Stimulated activated CD8-positive, alpha-beta memory T cell treated with anti-CD3 and anti-CD28 coated beads, Interleukin-15, amount 100 ng/mL, for 48 hours (primary cell): ENCODE measurements around the gene RAD51AP2.
"Not testable (repeated sequence)": the region's sequence is repeated elsewhere in the genome, so short reads cannot be mapped to it uniquely, and the experiment has no call there.

Experiments used
- DNase-seq, 2 donors: peaks; one replicate each; pipeline ENCODE4 v3.0.0-alpha.2; 2020; ENCODE audit warnings: low read depth in 2 of 2

Gene RAD51AP2

DNA sequence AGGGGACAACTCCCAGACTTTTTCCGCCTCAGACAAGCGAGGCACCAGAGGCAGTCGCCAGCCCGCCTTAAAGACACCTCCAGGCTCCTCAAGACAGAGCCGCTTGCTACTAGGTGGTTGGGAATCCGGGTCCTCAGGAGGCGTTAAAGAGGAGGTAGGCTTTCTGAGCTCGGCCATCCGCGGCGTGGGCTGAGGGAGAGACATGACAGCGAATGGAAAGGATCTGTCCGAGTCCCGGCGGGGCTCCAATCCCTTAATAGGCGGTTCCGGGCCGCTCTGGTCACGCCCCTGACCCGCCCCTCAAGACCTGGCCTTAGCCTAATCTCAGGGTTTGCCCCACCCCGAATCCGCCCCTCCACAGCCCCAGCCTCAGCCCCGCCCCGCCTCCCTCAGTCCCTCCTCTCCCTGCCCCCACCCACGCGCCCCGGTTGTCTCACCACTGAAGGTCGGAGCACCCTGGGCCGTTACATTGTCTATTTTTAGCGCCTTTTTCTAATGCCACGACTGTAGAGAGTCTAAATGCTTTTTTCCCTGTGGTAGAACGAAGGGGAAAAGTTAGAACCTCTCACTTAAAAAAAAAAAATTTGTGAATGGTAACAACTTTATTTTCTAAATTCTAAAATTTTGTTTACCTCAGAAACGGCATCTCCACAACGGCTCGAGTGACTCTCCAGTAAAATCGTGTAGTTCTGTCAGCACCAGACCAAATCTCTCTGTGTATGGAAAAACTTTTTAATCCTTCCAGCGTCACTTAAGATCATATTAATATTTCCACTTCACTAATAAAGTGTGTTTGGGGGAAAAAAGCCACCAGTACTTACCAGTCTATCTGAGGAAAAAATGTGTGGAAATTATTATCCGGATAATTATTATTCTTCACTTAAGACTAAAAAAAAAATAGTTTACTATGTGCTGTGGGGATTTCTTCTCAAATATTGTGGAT lies at the start of gene RAD51AP2:
Gene RAD51AP2, minus strand, starts transcription at position 229 of the 943 bp plus-strand sequence. Its CDS starts 25 bp downstream, at position 204.
- peak in 1 of 2 donors; percentile 4 for DNase-seq

DNA sequence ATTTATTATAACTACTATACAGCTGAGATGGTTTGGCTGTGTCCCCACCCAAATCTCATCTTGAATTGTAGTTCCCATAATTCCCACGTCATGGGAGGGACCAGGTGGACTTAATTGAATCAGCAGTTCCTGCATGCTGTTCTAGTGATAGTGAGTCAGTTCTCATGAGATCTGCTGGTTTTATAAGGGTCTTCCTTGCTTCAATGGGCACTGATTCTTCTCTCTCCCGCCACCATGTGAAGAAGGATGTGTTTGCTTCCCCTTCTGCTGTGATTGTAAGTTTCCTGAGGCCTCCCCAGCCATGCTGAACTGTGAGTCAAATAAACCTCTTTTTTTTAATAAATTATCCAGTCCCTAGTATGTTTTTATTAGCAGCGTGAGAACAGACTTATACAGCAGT lies 47.5 kb upstream of the RAD51AP2 start:
- not testable (repeated sequence) for DNase-seq

DNA sequence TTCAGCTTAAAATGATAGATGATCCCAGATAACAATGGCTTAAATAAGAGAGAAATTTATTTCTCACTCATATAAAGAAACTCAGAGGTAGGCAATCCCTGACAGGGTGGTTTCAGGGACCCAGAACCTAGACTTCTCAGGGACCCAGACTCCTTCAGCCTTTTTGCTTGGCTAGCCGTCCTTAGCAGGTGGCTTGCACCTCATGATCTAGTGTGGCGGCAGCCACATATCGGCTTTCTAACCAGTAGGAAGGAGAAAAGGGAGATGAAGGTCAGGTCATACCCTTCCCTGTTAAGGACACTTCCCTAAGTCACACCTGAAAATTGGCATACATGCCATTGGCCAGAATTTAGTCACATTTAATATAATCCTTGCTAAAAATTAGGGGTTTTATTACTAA lies 40.6 kb upstream of the RAD51AP2 start:
- DNase-seq, result no peak

DNA sequence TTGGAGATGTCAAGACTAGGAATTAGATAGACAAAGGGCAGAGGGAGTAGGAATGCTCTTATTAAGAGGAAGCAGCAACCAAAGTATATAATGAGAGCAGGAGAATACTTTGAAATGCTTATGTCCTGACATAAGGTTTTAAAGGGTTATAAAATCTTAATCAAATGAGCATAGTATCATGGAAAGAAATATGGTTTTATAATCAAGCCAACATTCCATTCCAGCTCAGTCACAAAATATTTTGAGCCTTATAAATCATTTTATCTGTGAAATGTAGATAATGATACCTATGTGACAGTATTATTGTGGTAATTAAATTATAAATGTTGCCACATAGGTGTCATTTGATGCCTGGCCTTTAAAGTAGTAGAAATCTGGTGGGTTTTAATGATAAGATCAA lies 39.8 kb upstream of the RAD51AP2 start:
- no peak for DNase-seq

DNA sequence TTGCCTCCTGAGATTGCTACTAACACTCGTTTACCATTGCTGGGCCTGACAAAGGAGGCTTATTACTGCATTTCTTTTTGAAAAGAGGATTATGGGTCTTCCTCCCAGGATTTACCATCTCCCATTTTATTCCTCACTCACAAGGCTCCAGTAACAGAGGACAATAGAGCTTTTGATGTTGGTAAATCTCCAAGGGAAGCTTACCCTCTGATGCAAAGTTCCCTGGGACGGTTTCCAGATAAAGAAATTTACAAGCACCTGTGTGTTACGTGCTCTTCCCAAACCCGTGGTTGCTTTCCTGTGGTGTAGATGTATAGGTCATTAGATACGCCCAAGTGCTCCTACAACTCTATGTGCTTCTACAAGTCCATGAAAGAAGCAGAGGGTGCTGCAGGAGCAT lies 39.4 kb upstream of the RAD51AP2 start:
- DNase-seq, result no peak

DNA sequence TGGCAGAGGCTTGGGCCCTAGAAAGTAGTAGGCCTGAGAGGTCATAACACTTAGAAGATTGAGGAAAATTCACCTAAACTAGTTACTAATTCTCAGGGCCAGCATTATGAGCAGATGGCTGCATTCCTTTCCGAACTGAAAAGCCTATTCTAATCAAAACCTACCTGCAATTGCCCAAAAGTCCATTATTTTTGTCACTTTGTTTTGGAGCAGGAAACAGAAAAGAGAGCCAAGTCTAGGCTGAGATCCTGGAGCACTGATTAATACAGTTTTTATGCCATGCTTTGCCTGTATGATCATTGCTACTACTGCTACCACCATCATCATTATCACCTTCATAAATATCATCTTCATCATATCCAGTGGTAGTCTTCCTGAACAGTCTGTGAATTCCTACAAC lies 36.9 kb upstream of the RAD51AP2 start:
- DNase-seq, result no peak

DNA sequence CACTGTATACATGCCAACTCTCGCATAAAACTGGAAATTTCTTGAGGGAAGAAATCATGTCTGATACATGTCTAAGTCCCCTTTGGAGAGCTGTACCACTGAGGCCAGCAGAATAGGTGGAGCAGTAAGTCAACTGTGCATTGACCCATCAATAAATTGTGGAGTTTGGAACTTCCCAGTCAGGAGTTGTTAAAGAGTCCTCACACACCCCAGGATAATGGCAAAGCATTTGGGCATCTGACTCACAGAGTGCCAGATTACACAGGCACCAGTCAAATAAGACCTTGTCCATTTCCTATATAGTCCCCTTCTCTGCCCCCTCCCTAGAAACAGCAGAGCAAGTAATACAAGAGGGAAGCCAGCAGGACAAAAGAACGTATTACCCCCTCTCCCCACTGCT lies 32.7 kb upstream of the RAD51AP2 start:
- no peak for DNase-seq

DNA sequence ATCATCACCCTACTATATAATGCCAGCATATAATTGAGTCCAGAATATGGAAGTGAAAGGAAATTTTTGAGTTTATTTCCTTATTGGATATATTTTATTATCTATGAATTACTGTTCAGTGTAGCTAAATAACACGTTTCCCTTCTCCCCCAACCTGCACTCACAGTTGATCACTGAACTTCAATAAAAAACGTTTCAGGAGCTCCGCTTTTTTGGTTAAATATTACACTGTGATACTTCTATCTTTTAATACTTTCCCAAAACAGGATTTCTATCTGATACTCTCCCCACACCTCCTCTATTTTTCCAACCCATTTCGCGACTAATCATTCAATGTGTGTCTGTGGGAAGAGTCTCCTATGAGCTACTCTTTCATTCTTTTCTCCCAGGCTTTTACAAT lies 29.5 kb upstream of the RAD51AP2 start:
- no peak for DNase-seq

DNA sequence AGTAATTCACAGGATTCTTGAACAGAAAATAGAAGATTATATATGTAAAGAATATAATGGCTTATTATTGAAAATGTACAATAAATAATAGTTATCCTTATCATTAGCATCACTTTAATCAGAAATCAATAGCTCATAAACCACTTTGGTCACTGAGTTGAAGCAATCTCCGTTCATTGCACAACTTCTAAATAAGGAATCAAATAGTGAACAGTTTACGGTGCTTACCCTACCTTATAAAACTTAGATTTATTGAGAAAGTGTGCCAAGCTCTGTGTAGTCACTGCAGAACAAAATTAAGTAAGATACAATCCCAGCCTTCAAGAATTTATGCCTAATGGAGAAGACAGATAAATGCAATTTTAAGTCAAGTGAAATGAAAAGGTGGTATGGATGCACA lies 29.0 kb upstream of the RAD51AP2 start:
- DNase-seq, result no peak

DNA sequence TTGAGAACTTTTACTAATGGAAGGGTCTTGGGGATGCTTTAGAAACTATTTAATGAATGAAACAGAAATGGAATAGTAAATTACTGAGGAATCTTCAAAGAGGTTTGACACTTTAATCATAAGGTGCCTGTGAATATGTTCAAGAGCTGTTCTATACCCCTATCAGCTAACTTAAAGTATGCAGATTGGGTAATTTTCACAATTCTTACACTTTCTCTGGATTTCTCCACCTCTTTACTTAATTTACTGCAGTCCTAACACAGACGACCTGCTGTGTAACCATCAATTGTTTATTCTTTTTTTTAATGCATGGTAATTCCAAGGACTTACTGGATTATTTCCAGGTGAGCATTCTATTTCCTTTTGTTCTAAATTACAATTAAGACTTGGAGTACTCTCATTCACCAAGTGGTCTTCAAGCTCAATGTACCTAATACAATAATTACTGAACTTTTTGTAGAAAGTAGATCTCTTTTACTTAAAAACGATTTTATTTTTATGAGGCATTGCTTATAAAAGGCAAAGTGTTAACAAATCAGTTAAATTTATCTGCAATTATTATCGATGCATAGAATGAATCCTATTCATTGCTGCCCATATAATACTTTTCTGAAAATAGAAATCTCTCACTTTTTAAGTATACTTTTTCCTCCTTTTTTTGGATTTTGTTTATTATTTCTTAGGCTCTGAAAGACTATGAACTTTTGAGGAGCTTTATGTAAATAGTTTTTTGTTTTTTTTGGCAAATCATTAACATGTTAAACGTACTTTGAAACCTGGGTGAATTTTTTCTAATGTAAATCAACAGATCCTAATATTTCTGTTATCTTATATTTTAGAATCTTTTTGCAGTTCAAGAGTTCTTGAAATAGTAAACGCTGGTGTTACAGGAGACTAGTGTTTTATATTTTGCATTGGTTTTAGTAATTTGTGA lies 27.7 kb upstream of the RAD51AP2 start:
- no peak for DNase-seq

DNA sequence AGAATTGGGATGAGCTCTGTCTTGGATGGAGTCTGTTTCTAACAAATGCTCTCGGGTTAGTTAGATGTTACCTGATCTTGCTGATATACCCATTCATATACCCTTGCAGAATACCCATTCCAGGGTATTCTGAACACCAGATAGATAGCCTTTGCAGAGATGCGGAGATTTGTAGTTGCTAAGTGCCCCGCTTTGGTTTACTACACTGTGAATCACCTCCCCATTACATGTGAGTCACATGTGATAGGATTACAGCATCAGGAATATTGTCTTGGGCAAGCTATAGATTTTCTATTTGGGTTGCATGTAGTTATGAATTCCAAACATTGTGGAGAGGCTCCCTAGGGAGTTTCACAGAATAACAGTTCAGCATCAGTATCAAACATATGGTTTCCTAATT lies 26.0 kb upstream of the RAD51AP2 start:
- no peak for DNase-seq

DNA sequence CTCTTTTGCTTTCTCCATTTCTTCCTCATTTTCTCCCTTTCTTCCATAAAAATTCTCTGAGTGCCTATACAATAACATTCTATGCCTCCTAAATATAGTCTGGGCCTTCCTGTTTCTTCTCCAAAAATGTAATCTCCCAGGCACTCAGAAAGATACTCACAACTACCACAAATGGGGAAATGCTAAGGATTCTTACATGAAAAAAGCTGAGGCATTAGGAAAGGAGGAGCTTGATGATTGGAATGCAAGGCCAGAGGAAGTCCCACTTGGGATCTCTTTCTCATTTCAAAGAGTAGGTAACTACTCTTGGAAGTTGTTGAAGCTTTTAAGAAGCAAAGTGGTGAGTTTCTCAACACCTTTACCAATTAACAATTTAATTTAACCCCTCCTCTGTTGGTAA lies 25.6 kb upstream of the RAD51AP2 start:
- DNase-seq, result no peak

DNA sequence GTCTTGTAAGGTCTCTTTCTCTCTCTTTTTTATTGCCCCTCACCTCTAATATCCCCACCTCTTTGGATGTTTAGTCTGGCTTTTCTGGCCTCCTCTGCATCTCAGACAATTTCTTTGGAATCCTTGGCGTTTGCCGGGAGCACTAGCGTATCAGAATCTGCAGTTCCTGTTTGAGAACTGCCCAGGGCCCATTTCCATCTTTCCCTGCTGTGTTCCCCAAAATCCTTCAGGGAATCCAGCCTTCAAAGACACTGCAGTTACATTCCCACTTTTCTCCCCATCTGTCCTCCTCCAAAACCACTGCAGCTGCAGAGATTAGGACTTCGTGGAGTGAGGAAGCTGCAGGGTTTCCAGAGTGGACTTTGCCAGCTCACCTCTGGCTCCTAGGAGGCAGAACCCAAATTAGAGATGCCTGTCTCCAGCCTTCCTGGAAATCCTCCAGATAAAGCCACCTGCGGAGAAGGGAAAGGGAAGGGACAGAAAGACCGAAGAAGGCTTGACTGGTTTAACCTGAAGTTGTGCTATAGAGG lies 25.0 kb upstream of the RAD51AP2 start:
- no peak for DNase-seq

DNA sequence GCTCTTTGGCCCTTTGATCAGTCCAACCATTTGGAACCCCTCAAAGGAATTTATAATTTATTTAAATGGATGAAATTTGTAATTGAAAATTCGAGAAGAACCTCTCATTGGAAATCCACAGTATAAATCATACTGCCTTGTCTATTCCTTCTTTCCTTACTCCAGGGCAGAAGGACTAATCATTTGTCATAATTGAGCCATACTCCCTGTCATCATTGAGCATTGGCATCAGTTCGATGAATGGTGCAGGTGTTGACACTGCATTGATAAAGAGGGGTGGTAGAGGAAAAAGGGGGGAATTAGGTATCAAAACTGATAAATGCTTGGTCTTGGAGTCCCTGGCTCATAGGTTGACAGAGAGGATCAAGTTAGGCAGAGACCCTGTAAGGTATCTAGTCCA lies 24.2 kb upstream of the RAD51AP2 start:
- DNase-seq, result no peak

DNA sequence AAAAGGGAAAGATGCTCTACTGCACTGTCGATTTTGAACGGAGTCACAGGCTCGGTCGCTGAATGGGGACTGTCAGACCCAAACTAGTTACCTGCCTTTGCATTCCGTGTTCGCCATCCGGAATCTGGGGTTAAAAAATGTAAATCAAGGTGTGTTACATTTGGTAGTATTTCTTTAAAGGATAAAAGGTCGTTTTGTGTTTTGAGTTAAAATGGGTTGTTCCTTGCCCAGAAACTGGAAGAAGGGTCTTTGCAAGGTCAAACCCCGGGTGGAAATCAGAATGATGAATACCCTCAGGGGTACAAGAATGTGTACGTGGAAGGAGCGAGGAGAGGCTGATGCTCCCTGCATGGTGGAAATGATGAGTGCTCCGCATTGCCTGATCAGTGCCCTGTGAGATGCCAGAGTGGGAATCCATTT lies 23.3 kb upstream of the RAD51AP2 start:
- DNase-seq, result no peak

DNA sequence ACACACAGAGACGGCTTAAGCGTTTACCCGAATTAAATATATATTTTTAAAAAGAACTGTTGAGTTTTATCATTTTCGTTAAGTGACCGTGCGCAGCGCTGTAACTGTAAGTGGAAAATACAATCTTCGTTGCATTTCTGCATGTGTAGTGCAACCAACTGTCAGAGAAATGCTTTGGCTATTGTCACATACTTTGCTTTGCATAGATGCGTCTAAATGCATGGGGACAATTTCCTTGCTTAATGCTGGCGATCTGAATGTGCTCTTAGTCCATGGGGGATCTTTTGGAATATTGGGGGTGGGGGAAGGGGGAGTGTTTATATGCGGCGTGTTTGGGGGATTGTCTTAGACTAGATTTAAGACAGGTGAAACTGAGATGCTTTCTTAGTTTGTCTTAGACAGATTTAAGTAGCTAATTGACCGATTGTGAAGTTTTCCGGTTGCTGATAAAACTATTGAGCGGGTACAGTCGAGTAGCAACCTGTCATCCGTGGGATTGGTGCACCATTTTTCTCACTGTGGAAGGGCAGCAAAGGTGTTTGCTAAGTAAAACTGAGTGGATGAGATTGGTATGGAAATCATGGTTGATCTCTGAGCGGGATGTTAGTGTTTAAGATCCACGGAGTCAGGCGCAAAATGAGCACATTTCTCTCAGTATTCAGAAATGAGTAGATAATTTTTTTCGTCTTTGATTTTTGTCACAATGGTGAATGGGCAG lies 22.7 kb upstream of the RAD51AP2 start:
- no peak for DNase-seq

DNA sequence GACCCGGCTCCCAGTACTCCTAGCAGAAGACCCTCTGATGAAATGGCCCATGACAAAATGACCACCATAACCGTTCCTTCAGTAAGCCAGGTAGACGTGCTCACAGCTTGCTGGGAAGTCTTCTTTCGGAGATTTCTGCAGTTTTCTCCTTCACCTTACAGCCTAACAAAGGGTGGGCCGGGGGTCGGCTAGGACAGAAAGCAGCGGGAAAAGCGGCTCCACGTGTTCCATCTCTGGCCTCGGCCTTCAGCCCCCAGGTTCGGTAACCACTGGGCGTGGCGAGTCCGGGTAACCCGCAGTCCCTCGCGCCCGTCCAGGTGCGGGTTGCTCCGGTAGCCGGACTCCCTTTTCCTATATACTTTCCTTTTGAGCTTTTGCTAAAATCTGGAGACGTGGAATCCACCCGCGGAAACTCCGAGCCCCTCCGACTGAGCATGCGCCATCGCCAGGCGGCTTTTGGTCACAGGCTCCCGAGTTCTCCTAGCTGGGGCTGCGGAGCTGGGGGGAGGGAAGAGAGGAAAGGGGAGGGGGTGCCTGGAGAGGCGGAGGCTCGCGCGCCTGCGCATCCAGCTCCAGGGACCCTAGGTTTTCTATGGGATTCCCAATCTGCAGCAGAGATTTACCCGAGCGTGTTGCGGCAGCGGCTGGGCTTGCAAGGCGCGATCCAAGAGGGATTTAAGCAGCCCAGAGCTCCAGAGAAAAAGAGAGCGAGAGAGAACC lies 22.0 kb upstream of the RAD51AP2 start, which contains the start of gene VSNL1:
Gene VSNL1, plus strand, starts transcription at position 604 of the 720 bp plus-strand sequence. CDS start 51,379 bp downstream, outside the sequence.
- no peak for DNase-seq

DNA sequence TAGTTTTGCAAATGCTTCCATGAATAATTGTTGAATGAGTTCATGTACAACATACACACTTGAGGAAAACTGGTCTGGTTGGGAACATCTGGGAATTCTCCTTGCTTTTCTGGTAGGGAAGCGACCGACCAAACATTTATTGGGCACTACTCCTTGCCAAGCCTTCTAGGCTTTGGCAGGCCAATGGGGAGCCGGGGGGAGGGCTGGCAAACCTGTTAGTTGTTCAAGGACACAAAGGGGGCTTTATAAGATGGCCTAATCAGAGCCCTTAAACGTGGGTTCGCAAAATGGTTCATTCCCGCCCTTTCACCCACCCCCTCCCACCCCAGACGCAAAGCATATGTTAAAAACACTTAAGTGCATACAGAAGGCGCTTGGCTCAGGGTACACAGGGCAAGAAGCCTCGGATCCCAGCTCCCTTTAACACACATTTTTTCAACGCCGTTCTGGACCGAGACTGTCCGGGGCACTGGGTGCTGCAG lies 21.4 kb upstream of the RAD51AP2 start:
- DNase-seq, result no peak

DNA sequence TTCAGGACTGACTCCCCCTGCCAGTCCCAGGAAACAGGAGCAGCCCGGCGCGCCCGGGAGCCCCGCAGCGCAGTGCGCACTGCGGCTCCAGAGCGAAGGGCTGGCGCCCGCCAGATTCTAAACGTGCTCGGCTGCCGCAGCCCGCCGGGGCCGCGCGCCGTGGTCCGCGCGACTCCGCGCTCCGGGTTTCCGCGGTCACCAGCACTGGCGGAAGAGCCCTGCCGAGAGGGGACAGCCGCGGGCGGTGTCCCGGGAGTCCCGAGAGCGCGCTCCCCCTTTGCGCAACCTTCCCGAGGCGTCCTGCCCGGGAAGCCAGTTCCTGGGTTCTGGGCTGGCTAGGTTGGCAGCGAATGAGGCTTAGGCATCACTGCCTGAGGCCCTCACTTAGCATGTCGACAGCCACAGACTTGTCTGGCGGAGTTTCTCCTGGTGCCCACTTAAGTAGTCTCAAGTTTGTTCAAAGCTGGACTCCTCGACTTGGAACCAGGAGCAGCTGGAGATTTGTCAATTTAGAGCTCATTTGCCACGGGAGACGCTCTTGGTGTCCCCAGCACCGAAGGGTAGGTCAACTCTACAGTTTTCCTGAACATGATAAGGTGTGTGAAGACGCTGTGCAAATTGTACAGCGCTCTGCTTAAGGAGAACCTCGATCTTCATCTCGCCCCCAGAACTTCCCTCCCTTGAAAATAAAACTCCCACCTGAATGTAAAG lies 20.8 kb upstream of the RAD51AP2 start:
- no peak for DNase-seq
